Measurements from ENCODE around the gene CYTH1.

CYTH1 gene

DNA sequence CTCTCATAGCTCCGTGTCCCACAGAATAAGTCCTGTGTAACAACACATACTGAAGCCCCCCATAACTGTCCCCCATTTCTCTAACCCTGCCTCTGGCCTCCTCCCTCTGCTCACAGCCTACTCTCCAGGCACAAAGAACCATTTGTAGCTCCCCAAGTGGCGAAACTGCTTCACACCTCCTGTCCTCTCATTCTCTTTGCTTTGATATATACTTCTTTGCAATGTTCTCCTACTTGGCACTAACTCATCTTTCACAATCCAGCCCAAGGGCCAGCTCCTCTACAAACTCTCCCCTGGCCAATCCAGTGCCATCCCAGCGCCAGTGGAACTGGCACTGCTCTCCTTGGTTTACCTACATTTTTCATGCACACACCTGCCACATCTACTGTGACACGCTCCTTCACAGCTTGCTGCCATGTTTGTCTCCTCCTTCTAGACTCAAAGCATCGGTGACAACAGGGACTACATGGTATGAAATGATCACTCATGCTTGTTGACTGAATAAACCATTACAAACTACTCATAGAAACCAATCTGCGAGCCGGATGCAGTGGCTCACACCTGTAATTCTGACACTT lies 12.8 kb downstream of the CYTH1 start:
- TF ChIP-seq, protein P1, sequence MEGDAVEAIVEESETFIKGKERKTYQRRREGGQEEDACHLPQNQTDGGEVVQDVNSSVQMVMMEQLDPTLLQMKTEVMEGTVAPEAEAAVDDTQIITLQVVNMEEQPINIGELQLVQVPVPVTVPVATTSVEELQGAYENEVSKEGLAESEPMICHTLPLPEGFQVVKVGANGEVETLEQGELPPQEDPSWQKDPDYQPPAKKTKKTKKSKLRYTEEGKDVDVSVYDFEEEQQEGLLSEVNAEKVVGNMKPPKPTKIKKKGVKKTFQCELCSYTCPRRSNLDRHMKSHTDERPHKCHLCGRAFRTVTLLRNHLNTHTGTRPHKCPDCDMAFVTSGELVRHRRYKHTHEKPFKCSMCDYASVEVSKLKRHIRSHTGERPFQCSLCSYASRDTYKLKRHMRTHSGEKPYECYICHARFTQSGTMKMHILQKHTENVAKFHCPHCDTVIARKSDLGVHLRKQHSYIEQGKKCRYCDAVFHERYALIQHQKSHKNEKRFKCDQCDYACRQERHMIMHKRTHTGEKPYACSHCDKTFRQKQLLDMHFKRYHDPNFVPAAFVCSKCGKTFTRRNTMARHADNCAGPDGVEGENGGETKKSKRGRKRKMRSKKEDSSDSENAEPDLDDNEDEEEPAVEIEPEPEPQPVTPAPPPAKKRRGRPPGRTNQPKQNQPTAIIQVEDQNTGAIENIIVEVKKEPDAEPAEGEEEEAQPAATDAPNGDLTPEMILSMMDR (IDR thresholded peaks at IDR 0.05; ENCODE audit: low read depth, low read length) = peak; percentile 41
- Histone ChIP-seq H3K27me3 (ENCODE audit: insufficient read depth, low read depth, severe bottlenecking) (no peaks in the 10 kb centered on the region), H3K4me3 (ENCODE audit: low read depth, low read length) (no peak overlapping the region), H3K27ac (no peak overlapping the region), H3K36me3 (peaks cover 27% of the 10 kb centered on the region), H3K9me3 (ENCODE audit: severe bottlenecking) (no peaks in the 10 kb centered on the region)
- DNase-seq = no peak

GRCh38 chr17:78767806-78768205 lies 14.3 kb downstream of the CYTH1 start:
- DNase-seq = no peak
- TF ChIP-seq, protein P1 (IDR thresholded peaks at IDR 0.05; ENCODE audit: low read depth, low read length) = no peak
- no peaks in the 10 kb centered on the region for H3K27me3 ChIP-seq (ENCODE audit: insufficient read depth, low read depth, severe bottlenecking)
- no peak overlapping the region for H3K4me3 ChIP-seq (ENCODE audit: low read depth, low read length)
- H3K27ac ChIP-seq = no peak overlapping the region
- no peaks in the 10 kb centered on the region for H3K9me3 ChIP-seq (ENCODE audit: severe bottlenecking)
- H3K36me3 ChIP-seq = peaks cover 27% of the 10 kb centered on the region

DNA sequence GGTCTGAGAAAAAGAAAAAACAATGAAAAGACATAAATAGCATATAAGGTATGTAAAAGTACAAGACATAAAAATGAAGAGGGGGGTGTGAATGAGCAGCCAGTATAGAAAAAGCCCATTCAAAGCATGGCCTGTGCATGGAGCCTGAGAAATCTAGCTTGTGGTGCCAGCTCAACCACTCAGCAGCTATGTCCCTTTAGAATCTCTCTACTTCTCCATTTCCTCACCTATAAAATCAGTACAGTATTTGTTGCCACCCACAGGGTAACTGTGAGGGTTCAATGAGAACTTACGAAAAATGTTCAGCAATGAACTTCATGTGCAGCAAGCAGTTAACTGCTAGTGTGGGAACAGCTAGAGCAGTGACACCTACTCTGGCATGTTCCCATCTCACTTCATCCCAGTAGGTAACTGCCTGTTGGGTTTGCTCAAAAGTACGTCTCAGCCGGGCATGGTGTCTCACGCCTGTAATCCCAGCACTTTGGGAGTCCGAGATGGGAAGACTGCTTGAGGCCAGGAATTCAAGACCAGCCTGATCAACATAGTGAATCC lies 15.3 kb downstream of the CYTH1 start:
- Histone ChIP-seq H3K4me3 (ENCODE audit: low read depth, low read length) (no peak overlapping the region), H3K9me3 (ENCODE audit: severe bottlenecking) (no peaks in the 10 kb centered on the region), H3K36me3 (peaks cover 18% of the 10 kb centered on the region), H3K27ac (no peak overlapping the region), H3K27me3 (ENCODE audit: insufficient read depth, low read depth, severe bottlenecking) (no peaks in the 10 kb centered on the region)
- no peak for DNase-seq
- TF ChIP-seq, protein P1 (IDR thresholded peaks at IDR 0.05; ENCODE audit: low read depth, low read length) = no peak

GRCh38 chr17:78766225-78766624 lies 15.8 kb downstream of the CYTH1 start:
- Histone ChIP-seq H3K27ac (no peak overlapping the region), H3K9me3 (ENCODE audit: severe bottlenecking) (no peaks in the 10 kb centered on the region), H3K36me3 (peaks cover 17% of the 10 kb centered on the region), H3K27me3 (ENCODE audit: insufficient read depth, low read depth, severe bottlenecking) (no peaks in the 10 kb centered on the region), H3K4me3 (ENCODE audit: low read depth, low read length) (no peak overlapping the region)
- no peak for DNase-seq
- TF ChIP-seq, protein P1 (IDR thresholded peaks at IDR 0.05; ENCODE audit: low read depth, low read length) = no peak

- H3K9me3 ChIP-seq (ENCODE audit: severe bottlenecking) = no peaks in the 10 kb centered on the region
- TF ChIP-seq, protein P1 (IDR thresholded peaks at IDR 0.05; ENCODE audit: low read depth, low read length) = no peak
- DNase-seq = no peak
- peaks cover 17% of the 10 kb centered on the region for H3K36me3 ChIP-seq
- no peak overlapping the region for H3K27ac ChIP-seq
- H3K27me3 ChIP-seq (ENCODE audit: insufficient read depth, low read depth, severe bottlenecking) = no peaks in the 10 kb centered on the region
- H3K4me3 ChIP-seq (ENCODE audit: low read depth, low read length) = no peak overlapping the region
Observed at GRCh38 chr17:78765821-78766220, 16.3 kb downstream of the CYTH1 start.

DNA sequence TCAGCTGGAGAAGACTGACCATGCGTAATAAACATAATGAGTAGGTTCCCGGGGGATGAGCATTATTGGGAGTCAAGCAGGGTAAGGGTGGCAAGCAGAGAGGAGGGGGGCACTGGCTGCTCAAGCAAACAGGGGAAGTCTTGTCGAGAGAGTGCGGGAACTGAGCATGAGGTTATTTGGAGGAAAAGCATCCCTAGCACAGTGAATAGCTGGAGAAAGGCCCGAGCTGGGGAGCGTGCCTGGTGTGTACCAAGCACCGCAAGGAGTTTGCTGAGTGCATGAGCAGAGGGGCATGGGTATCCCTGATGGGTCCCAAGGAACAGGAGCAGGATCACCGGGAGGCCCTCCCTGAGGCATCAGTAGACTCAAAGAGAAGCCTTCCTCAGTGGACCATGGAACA lies 17.2 kb downstream of the CYTH1 start:
- H3K36me3 ChIP-seq = peaks cover 14% of the 10 kb centered on the region
- H3K27ac ChIP-seq = no peak overlapping the region
- no peaks in the 10 kb centered on the region for H3K9me3 ChIP-seq (ENCODE audit: severe bottlenecking)
- no peak for DNase-seq
- no peak overlapping the region for H3K4me3 ChIP-seq (ENCODE audit: low read depth, low read length)
- TF ChIP-seq, protein P1 (IDR thresholded peaks at IDR 0.05; ENCODE audit: low read depth, low read length) = no peak
- H3K27me3 ChIP-seq (ENCODE audit: insufficient read depth, low read depth, severe bottlenecking) = no peaks in the 10 kb centered on the region
